HG02642 (cell line): ENCODE data around the gene PEX13.

ENCODE experiments used
- ATAC-seq: cut with Tn5 transposase; IDR thresholded peaks from one replicate; pipeline ENCODE4 v1.9.1; 2021; ENCODE audit warnings: mild to moderate bottlenecking; ENCODE audit not compliant: unreplicated experiment, poor library complexity

The PEX13 gene

DNA sequence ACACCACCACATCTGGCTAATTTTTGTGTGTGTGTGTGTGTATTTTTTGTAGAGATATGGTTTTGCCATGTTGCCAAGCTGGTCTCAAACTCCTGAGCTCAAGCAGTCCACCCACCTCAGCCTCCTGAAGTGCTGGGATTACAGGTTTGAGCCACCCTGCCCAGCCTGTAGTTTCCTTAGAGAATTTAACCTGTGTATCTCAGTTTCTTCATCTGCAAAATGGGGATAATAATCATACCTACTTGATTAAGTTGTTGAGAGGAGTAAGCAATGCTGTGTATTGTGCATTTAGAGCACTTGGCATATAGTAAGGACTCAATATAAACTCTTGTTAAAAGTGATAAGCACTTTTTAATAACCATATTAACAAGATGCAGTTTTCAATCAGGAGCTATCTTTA lies 41.9 kb downstream of the PEX13 start:
- ATAC-seq, result no peak

DNA sequence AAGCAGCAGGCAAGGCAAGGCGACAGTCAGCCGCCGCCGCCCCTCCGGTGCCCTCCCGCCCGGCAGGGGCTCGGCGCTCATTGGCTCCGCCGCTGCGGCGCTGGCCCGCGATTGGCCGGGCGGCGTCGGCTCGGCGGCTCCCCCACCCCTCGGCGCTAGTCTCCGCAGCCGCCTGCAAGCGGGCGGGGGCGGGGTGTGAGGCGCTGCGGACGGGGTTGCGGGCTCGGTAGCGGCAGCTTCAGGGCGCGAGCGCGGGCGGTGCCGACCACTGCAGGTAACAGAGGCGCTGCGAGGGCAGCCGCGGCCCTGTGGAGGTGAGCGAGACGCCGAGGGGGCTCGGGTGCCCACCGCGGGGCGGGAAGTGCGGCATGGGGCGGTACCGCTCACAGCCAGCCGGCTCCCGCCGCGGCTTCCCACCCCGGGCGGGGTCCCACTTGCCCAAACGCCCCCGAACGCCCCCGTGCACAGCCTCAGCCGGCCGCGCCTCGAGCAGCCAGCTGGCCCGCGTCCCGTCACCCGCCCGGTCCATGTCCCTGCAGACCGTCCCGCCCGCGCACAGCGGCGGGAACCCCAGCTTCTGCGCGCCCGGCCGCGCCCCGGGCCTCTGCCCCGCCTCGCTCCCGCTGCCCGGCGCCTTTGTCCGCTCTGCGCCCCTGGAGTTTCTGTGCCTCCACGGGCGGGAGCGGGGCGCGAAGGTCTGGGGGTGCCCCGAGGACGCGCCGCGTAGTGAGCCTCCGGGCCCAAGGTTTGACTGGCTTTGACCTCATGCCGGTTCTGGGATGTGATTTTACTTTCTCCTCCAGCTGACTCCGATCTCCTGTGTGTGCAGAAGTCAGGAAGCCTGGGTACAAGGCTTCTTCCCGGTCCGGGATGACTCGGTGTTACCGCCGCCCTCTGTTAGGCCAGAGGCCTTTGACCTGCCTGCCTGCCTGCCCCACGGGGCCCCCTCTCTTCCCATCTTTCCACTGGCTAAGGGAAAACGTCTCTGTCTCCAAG lies 48.5 kb downstream of the PEX13 start, which contains the start of gene SANBR:
TSS of gene SANBR (plus strand) at position 158 of the 996 bp plus-strand sequence. CDS start 4,480 bp downstream, outside the sequence.
- peak; percentile 98 for ATAC-seq

DNA sequence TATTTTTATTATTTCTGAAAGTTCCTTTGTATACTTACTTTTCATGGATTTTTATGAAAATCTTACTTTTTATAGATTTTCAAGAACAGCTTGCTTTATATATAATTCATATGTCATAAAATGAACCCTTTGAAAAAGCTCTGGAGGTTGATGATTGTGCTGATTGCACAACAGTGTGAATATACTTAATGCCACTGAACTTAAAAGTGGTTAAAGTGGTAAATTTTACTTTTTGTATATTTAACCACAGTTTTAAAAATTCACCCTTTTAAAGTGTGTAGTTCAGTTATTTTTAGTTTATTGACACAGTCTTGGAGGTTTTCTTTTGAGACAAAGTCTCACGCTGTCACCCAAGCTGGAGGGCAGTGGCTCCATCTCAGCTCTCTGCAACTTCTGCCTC lies 56.6 kb downstream of the PEX13 start:
- no peak for ATAC-seq

DNA sequence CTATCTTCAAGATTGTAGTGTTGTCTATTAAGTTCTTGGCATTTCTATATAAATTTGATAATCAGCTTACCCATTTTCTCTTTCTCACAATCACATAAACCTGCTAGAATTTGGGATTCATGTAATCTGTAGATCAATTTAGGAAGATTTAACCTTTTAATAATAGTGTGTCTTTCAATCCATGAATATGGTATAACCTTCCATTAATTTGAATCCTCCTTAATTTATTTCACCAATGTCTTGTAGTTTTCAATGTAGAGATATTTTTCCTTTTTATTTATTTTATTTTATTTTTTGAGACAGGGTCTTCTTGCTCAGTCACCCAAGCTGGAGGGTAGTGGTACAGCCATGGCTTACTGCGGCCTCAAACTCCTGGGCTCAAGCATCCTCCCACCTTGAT lies 68.4 kb downstream of the PEX13 start:
- ATAC-seq, result no peak

DNA sequence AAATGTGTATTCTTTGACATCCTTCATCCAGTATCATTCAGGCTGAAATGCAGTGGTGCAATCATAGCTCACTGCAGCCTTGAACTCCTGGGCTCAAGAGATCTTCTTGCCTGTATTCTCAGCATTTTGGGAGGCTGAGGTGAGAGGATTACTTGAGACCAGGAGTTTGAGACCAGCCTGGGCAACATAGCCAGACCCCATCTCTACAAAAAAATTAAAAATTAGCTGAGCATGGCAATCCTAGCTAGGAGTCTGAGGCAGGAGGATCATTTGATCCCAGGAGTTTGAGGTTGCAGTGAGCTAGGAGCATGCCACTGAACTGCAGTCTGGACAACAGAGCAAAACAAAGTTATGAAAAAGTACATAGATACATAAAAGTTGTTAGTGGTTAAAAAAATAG lies 72.3 kb downstream of the PEX13 start:
- no peak for ATAC-seq

DNA sequence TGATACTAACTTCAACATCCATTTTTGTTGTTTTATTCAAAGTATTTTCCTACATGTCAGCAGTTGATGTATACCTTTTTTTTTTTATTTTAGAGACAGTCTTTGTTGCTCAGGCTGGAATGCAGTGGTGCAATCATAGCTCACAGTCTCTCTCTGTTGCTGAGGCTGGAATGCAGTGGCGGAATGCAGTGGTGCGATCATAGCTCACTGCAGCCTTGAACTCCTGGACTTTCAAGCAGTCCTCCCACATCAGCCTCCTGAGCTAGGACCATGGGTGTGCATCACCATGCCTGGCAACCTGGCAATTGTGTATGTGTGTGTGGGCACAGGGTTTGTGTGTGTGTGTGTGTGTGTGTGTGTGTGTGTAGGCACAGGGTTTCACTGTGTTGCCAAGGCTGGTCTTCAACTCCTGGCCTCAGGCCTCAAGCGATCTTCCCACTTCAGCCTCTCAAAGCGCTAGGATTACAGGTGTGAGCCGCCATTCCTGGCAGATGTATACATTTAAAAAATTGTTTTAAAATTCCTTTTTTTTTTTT lies 72.9 kb downstream of the PEX13 start:
- no peak for ATAC-seq

DNA sequence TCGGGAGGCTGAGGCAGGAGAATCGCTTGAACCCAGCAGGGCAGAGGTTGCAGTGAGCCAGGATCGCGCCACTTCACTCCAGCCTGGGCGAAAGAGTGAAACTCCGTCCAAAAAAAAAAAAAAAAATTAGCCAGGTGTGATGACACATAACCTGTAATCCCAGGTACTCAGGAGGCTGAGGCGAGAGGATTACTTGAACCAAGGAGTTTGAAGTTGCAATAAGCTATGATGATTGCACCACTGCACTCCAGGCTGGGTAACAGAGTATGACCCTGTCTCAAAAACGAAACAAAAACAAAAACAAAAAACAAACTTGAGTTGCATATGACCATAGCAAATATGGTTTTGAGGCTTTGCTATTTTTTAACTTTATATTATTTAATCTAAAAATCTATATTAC lies 74.0 kb downstream of the PEX13 start:
- no peak for ATAC-seq

DNA sequence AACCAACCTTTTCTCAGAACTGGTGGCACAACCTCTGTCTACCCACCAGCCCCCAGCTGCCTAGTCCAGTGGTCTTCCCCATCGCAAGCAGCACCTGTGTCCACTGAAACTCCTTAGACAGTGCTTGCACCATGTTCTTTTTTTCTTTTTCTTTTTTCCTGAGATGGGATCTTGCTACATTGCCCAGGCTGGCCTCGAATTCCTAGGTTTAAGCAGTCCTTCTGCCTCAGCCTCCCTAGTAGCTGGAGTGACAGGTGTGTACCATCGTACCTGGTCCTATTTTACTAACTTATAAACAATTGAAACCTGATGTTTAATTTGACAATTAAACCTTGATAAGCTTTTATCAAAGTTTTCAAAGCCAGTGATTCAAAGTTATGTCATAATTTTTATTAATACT lies 78.9 kb downstream of the PEX13 start:
- no peak for ATAC-seq

DNA sequence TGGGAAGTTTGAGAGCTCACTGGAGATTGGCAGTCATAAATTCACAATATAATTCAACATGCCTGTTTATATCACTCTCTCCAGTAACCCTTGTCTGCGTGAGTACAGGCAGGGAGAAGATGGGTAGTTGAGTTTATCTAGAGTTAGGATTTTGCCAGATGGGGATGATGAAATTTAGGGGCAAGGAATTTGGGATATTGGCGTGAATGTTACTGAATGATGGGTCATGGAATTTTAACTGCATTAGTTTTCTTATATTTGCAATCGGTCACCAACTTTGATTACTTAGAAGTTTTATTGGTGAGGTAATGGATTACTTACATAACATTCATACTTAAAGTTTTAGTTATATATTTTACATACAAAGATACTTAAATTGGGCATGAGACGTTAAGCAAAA lies 83.3 kb downstream of the PEX13 start:
- ATAC-seq, result no peak
